GM12878 (cell line): ENCODE data around the gene EHD4. TPM values are rescaled to one million over a fixed set of nuclear protein-coding genes. Genes with fewer than 3 reads are reported as not detected.
A peak's percentile ranks its signal among the peaks of the same experiment; 100 is the strongest.

Experiments used
- ATAC-seq: fragments of 200-7000 bp; cut with Tn5 transposase; 3 replicates; pipeline ENCODE4 v1.9.1; 2020; ENCODE audit warnings: mild to moderate bottlenecking, moderate library complexity
- BruUV-seq: library from RNA; stranded (reverse); fragments of 400-500 nt; replicated peaks from 2 replicates; lab custom pipeline; 2021; lab: Mats Ljungman, UMichigan
- CTCF ChIA-PET: fragments of 300-600 bp; sonication (Branson Sonifier 250); formaldehyde crosslinking; extraction: SDS; loops from one replicate; lab custom pipeline; 2021; ENCODE audit warnings: inconsistent platforms; lab: Yijun Ruan, JAX
- POLR2A ChIA-PET: fragments of 350-600 bp; formaldehyde crosslinking; extraction: SDS; loops from one replicate; lab custom pipeline; 2021; ENCODE audit warnings: inconsistent platforms; lab: Charles Lee
- RAD21 ChIA-PET: fragments of 300-600 bp; sonication (Branson Sonifier 250); formaldehyde crosslinking; loops from one replicate; lab custom pipeline; 2023; ENCODE audit warnings: antibody characterized with exemption; ENCODE audit not compliant: unreplicated experiment; lab: Charles Lee
- SMC1A ChIA-PET: fragments of 300-600 bp; sonication (Branson Sonifier 250); formaldehyde crosslinking; loops from one replicate; lab custom pipeline; 2023; ENCODE audit not compliant: unreplicated experiment, uncharacterized antibody; lab: Charles Lee
- DNase-seq: peaks from one replicate; pipeline ENCODE4 v3.0.0-alpha.2; 2011; ENCODE audit warnings: low read depth, low spot score
- FAIRE-seq: peaks from 3 replicates; lab custom pipeline; 2011; peaks lifted over from hg19 to GRCh38; lab: Jason Lieb, UNC
- H2AFZ ChIP-seq: 2 replicates; pipeline ENCODE4 v1.6.0; 2011; ENCODE audit warnings: low read depth, low read length, control low read depth; ENCODE audit not compliant: control insufficient read depth
- H3K27ac ChIP-seq: 2 replicates; pipeline ENCODE4 v1.5.1; 2011; ENCODE audit warnings: control low read depth; ENCODE audit not compliant: control insufficient read depth, insufficient read depth
- H3K27me3 ChIP-seq, 2 experiments: replicated peaks in 1 of 2; 2 replicates each; pipeline versions ENCODE4 v1.6.0 to v1.6.1; 2011; ENCODE audit warnings: low read length in 1 of 2; ENCODE audit not compliant: control insufficient read depth in 2 of 2, insufficient read depth in 2 of 2
- H3K36me3 ChIP-seq, 2 experiments: 2 replicates each; pipeline ENCODE4 v1.5.1; 2011; ENCODE audit warnings: low read length in 1 of 2; ENCODE audit not compliant: control insufficient read depth in 2 of 2, insufficient read depth in 2 of 2
- H3K4me1 ChIP-seq: 2 replicates; pipeline ENCODE4 v1.6.1; 2011; ENCODE audit warnings: mild to moderate bottlenecking, low read length, moderate library complexity, mixed read lengths; ENCODE audit not compliant: control insufficient read depth, insufficient read depth
- H3K4me2 ChIP-seq: 2 replicates; pipeline ENCODE4 v1.6.0; 2011; ENCODE audit warnings: control low read depth; ENCODE audit not compliant: control insufficient read depth, insufficient read depth
- H3K4me3 ChIP-seq: fragments of 200-600 bp; sonication (generic); 2 replicates; pipeline ENCODE4 v1.5.1; 2016
- H3K79me2 ChIP-seq: 2 replicates; pipeline ENCODE4 v1.6.0; 2011; ENCODE audit warnings: low read length; ENCODE audit not compliant: control insufficient read depth, insufficient read depth
- H3K9ac ChIP-seq: 2 replicates; pipeline ENCODE4 v1.8.0; 2011; ENCODE audit warnings: low read length, control low read depth, mixed read lengths; ENCODE audit not compliant: control insufficient read depth, insufficient read depth
- H3K9me3 ChIP-seq: replicated peaks from 3 replicates; pipeline ENCODE4 v1.5.1; 2011; ENCODE audit warnings: mild to moderate bottlenecking, low read length; ENCODE audit not compliant: control insufficient read depth, insufficient read depth
- H4K20me1 ChIP-seq: 2 replicates; pipeline ENCODE4 v1.6.0; 2011; ENCODE audit not compliant: control insufficient read depth, insufficient read depth
- HDAC6 ChIP-seq: fragments of 200-600 bp; sonication (generic); IDR thresholded peaks from one replicate; pipeline ENCODE4 v1.8.0; 2017; ENCODE audit warnings: antibody characterized with exemption; ENCODE audit not compliant: unreplicated experiment
- POU2F2 ChIP-seq: IDR thresholded peaks from 3 replicates; pipeline ENCODE4 v1.6.1; 2011; ENCODE audit warnings: low read depth, mild to moderate bottlenecking, low read length, borderline replicate concordance
- ZNF207 ChIP-seq: fragments of 450-650 bp; IDR thresholded peaks from 2 replicates; pipeline ENCODE4 v1.6.1; 2014; ENCODE audit warnings: antibody characterized with exemption, mild to moderate bottlenecking, borderline replicate concordance
- WGBS: methylation state at CpG from one replicate; pipeline ENCODE4 v1.1.6; 2016; ENCODE audit warnings: low lambda C conversion rate; ENCODE audit not compliant: insufficient replicate concordance, insufficient coverage; ENCODE audit errors: missing lambda C conversion rate; 5-methylcytosine and 5-hydroxymethylcytosine counted together
- in situ Hi-C: fragments of 300-500 bp; cut with MboI; formaldehyde crosslinking; loops from 9 replicates; pipeline ENCODE4 v1.14.3; 2018; ENCODE audit warnings: mixed read lengths
- intact Hi-C: fragments of 100-400 bp; cut with micrococcal nuclease; formaldehyde crosslinking; loops from one replicate; pipeline ENCODE4 v1.14.2; 2022; ENCODE audit not compliant: unreplicated experiment
- polyA plus RNA-seq, 11 experiments: library from polyadenylated mRNA; depleted of rRNA in 4 of 11; unstranded in 6 of 11; stranded (reverse) in 5 of 11; fragments of >200 nt; fragmentation: Nextera tagmentation in 4 of 11; fragmentation: Illumina TruSeq in 1 of 11; extraction: Ambion mirVana in 4 of 11; extraction: Trizol in 1 of 11; gene quantifications; 1 replicate in 1 of 11; 2 replicates in 10 of 11; pipeline versions ENCODE4 v1.2.1 to v1.2.3, GENCODE V29; 2011 to 2016; ENCODE audit warnings: inconsistent platforms in 2 of 11, missing spikeins in 2 of 11, low read depth in 1 of 11
- total RNA-seq, 4 experiments: library from RNA; depleted of rRNA in 3 of 4; stranded (reverse); fragments of >200 nt in 3 of 4; fragmentation: Illumina TruSeq in 1 of 4; extraction: Trizol in 1 of 4; gene quantifications; 2 replicates each; pipeline versions ENCODE4 v1.2.1 to v1.2.3, GENCODE V29; 2013 to 2021
- TF ChIP-seq, protein P1 (sequence below): fragments of 450-650 bp; IDR thresholded peaks from 2 replicates; pipeline ENCODE4 v1.6.1; 2016; ENCODE audit warnings: mild to moderate bottlenecking
- TF ChIP-seq, protein P2 (sequence below): fragments of 450-650 bp; conservative IDR thresholded peaks from 2 replicates; pipeline ENCODE4 v1.6.1; 2017; ENCODE audit warnings: mild to moderate bottlenecking, moderate library complexity

Gene EHD4
- total and polyA plus RNA-seq, 10 of the 15 experiments (the other 5 are each of a cell fraction or from before 2014, with no cell fraction given), result 4.2 to 62.9 (median 44.7) TPM

DNA sequence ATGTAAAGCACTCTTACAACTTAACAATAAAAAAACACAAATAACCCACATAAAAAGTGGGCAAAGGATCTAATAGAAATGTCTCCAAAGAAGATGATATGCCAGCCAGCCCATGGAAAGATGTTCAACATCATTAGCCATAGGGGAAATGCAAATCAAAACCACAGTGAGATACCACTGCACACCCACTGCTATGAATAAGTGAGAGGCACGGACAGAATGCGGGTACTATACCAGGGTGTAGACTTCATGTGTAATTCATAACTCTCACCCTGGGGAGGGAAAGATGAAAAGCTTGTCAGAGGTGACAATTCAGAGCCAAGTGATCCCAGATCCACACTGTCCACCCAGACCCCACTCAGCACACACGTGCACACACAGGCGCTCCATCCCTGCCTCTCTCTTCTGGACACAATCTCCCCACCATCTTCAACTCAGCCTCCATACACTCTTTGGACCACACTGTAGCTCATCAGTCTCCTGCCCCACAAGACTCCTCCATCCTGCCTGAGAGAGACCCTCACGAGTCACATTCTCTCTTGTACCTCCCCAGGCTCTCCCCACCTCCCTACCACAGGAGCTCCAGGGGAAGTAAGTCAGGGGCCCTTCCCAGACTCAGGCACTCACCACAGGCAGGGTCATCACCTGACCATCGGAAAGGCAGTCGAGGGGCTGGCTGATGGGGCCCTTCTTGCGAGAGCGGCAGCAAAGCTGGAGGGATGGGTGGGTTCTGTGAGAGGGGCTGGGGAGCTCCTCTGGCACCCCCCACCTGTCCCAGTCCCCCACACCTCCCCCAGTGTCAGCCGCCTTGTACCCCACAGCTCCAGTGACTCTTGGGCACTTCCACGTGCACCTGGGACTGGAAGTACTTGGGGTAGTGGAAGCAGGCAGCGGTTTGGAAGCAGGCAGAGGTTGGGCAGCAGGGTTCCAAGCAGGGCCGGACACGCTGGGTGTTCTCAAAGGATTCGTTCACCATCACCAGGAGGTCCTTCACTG, 27.2 kb upstream of the EHD4 start:
- Histone ChIP-seq H2AFZ (no peak overlapping the region), H3K27me3 (no peaks in the 10 kb centered on the region), H3K36me3 (no peaks in the 10 kb centered on the region), H3K4me3 (no peak overlapping the region), H3K4me1 (no peaks in the 10 kb centered on the region), H3K9ac (no peak overlapping the region), H3K4me2 (no peak overlapping the region), H3K79me2 (no peaks in the 10 kb centered on the region), H3K27ac (no peak overlapping the region), H3K9me3 (no peaks in the 10 kb centered on the region), H4K20me1 (no peaks in the 10 kb centered on the region)
- peak; percentile 18 for FAIRE-seq
- ATAC-seq, result peak; percentile 68
- no peak for DNase-seq
- ChIA-PET RAD21 (no interaction called here), POLR2A (no interaction called here), CTCF (interaction anchor here (1.4 to 5.6 kb wide), 4 partner anchors 10 to 57 kb away, joined by 3 to 26 read pairs (median 8); no protein-coding TSS in a partner anchor), SMC1A (interaction anchor here (1.3 to 1.6 kb wide), 2 partner anchors 46 to 84 kb away, joined by 3 to 6 read pairs; no protein-coding TSS in a partner anchor)
- no TSS peak for BruUV-seq
- WGBS, result 41% methylated on average over 15 of the region's 15 CpGs
- in situ Hi-C loops, result no loop called here
- intact Hi-C loops, result no loop called here
- no peak for TF ChIP-seq HDAC6
- TF ChIP-seq, protein P1, sequence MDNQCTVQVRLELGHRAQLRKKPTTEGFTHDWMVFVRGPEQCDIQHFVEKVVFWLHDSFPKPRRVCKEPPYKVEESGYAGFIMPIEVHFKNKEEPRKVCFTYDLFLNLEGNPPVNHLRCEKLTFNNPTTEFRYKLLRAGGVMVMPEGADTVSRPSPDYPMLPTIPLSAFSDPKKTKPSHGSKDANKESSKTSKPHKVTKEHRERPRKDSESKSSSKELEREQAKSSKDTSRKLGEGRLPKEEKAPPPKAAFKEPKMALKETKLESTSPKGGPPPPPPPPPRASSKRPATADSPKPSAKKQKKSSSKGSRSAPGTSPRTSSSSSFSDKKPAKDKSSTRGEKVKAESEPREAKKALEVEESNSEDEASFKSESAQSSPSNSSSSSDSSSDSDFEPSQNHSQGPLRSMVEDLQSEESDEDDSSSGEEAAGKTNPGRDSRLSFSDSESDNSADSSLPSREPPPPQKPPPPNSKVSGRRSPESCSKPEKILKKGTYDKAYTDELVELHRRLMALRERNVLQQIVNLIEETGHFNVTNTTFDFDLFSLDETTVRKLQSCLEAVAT, result no peak
- TF ChIP-seq POU2F2, result 0 out of 3 replicates have a peak, but pooled peaks have one; percentile 25
- no peak for TF ChIP-seq ZNF207
- TF ChIP-seq, protein P2, sequence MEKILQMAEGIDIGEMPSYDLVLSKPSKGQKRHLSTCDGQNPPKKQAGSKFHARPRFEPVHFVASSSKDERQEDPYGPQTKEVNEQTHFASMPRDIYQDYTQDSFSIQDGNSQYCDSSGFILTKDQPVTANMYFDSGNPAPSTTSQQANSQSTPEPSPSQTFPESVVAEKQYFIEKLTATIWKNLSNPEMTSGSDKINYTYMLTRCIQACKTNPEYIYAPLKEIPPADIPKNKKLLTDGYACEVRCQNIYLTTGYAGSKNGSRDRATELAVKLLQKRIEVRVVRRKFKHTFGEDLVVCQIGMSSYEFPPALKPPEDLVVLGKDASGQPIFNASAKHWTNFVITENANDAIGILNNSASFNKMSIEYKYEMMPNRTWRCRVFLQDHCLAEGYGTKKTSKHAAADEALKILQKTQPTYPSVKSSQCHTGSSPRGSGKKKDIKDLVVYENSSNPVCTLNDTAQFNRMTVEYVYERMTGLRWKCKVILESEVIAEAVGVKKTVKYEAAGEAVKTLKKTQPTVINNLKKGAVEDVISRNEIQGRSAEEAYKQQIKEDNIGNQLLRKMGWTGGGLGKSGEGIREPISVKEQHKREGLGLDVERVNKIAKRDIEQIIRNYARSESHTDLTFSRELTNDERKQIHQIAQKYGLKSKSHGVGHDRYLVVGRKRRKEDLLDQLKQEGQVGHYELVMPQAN, result no peak
